ENCODE results near the gene NOVA1. TPM values are rescaled to one million over a fixed set of nuclear protein-coding genes. Genes with fewer than 3 reads are reported as not detected.

Gene NOVA1
- total RNA-seq, 1 experiment from 2014 or later, result not detected

DNA sequence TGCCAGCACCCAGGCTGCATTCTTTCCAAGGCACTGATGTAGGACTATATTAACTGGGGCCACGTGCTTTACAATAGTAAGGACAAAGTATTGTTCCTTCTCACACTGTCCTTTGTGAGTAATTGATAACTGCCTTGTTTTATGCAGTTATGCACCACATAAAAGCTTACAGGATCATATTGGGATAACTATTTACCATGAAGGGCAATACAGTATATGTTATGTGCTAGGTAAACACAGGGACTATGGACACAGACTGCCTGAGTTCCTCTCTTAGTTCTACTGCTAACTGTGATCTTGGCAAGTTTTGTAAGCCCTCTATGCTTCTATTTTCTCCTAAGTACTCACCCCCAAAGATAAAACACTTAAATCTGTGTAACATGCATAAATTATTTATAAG lies 183.7 kb downstream of the NOVA1 start:
- no peaks in the 10 kb centered on the region for H3K9me3 ChIP-seq
- DNase-seq, result no peak
- no peak overlapping the region for H3K4me3 ChIP-seq
- no peaks in the 10 kb centered on the region for H3K36me3 ChIP-seq
- H3K27me3 ChIP-seq, result no peaks in the 10 kb centered on the region

DNA sequence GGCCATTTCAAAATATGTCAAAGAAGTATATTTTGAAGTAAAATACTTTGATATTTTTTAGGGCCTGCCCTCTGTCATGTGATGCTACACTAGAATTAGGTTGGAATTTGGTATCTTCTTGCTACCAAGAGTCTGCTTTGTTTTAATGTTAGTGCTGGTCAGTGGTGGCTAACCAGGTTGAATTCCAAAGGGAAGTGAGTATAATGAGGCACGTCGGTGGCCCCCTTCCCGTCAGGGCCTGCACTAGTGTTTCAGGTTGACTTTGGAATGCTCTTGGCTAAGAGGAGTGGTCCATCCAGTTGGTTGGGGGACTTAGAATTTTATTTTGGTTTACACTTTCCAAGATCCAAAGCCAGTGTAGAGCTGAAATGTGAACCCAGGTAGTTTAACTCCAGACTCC lies 185.4 kb downstream of the NOVA1 start:
- Histone ChIP-seq H3K27me3 (no peaks in the 10 kb centered on the region), H3K4me3 (no peak overlapping the region), H3K9me3 (no peaks in the 10 kb centered on the region)

DNA sequence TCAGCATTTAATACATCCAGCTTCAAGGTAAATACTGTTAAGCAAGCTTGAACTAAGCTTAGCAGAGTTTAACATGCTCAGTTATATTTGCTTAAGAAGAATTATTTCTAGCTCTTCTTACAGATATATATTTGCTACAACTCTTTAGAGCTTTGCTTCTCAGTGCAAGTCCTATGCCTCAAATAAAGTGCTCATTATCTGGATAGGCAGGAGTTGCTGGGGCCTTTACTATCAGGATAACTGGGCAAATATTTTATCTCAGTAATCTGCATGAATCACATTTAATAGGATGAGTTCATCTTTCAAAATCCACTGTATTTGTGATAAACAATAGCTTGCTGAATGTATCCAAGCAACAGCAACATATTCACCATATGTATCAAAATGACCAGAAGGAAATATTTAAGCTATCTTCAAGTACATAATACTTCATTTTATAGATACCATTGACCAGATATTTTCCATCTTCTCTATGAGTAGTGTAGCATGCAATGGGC lies 187.6 kb downstream of the NOVA1 start:
- Histone ChIP-seq H3K4me3 (no peak overlapping the region), H3K27me3 (no peaks in the 10 kb centered on the region), H3K36me3 (no peaks in the 10 kb centered on the region), H3K9me3 (no peaks in the 10 kb centered on the region)
- no peak for DNase-seq

More for the DNA sequence above, 185.4 kb downstream of the NOVA1 start:
- no peaks in the 10 kb centered on the region for H3K36me3 ChIP-seq
- DNase-seq, result no peak

DNA sequence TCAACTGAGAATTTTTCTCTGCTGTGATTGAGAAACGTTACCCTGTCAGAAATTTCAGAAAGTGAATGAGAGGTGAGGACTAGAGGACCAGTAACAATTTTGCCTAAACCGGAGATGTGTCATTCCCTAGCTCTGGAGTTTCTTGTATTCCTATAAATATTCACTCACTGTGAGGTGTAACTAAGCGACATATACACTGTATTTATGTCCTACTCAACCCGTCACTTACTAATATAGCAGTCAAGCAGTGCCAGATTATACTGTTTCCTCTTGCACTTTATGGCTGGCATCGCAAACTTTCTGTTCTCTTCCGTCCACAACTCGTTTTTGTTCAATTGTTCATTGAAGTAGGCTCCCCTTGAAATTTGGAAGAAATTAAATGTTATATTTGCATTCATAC lies 192.9 kb downstream of the NOVA1 start:
- no peaks in the 10 kb centered on the region for H3K27me3 ChIP-seq
- no peak for DNase-seq
- H3K36me3 ChIP-seq, result no peaks in the 10 kb centered on the region
- no peak overlapping the region for H3K4me3 ChIP-seq
- H3K9me3 ChIP-seq, result no peaks in the 10 kb centered on the region

DNA sequence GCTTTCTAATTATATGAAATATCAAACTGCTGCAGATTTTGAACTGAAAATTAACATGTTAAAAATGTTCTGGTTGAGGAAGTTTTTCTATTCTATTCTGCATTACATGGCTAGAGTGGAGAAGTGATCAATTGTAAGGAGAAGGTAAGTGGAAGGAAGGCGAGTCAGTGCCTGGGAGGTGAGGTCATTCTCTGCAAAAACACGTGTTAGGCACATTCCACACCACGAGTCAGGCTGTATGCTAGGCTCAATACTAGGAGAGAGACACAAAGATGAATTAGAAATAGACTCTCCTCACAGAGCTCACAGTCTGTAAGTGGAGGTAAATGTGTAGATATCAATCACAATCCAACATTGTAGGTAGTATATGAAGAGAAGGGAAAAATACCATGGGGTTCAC lies 194.1 kb downstream of the NOVA1 start:
- H3K27me3 ChIP-seq, result no peaks in the 10 kb centered on the region
- H3K9me3 ChIP-seq, result no peaks in the 10 kb centered on the region
- no peak overlapping the region for H3K4me3 ChIP-seq
- no peak for DNase-seq
- no peaks in the 10 kb centered on the region for H3K36me3 ChIP-seq

DNA sequence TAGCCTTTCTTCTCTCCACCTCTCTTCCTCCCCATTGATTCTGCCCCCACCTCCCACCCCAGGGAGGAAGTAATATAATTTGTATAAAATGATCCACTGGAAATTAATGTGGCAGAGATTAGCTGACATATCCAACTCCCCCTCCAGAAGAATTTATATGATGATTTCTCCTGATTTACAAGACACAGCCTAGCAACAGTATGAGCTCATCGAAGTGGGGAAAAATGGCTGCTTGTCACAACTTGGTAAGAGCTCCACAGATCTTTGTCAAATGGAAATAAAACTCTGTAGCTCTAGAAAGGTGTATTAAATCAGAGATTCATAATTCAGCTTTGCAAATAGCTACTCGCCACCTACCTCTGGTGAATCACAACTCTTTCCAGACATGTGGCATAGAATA lies 195.7 kb downstream of the NOVA1 start:
- Histone ChIP-seq H3K27me3 (no peaks in the 10 kb centered on the region), H3K4me3 (no peak overlapping the region), H3K9me3 (no peaks in the 10 kb centered on the region), H3K36me3 (no peaks in the 10 kb centered on the region)
- DNase-seq, result no peak

DNA sequence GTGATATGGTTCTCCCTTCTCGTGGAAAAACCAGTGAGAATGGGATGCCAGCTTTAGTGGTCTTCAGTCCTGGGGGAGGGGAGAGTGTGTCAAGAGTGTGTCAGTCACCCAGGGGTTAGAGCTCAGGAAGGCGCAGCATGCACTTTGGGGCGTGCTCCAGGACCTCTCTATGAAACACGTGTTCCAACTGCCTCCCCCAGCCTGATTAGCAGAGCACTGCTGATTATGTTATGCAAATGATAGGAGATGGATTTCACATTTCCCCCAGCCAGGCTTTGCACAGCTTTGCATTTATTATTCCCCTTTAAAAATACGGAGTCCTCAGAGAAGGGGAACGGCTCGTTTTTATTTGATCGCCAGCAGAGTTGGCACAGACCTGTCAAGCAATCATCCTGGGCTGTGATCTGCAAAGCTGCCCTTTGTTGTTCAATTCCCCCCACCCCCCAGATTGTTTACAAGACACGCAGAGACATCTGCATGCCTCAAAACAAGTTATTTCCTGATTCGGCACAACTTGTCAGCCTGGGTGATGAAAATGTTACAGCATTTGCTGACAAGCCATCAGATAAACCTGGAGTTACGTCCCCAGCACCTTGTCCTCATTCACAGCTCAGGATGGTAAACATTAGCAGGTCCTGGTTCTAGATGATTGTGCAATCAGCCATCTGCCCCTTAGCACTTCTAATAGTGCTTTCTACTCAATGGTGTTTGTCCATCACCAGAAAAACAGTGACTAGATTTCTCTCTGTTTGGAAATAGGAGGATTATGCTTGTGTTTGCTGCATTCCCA lies 196.5 kb downstream of the NOVA1 start:
- DNase-seq, result no peak
- H3K36me3 ChIP-seq, result no peaks in the 10 kb centered on the region
- H3K27me3 ChIP-seq, result no peaks in the 10 kb centered on the region
- no peaks in the 10 kb centered on the region for H3K9me3 ChIP-seq
- no peak overlapping the region for H3K4me3 ChIP-seq

DNA sequence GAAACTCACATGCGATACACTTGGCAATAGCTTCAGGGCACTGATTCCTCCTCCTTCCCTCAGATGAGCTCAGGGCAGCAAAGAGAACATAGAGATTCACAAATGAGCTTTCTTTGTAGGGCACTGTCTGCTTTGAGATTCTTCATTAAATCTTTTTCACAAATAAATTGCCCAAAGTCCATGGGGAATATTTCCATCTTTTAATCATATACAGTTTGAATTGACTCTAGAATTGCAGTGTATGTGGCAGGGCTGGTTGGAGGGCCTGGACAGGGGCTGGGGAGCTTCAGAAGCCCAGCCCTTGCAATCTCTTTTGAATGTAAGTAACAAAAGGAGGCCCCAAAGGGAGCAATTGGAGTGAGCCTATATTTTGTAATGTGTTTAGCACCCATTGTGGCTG lies 197.5 kb downstream of the NOVA1 start:
- no peaks in the 10 kb centered on the region for H3K9me3 ChIP-seq

DNA sequence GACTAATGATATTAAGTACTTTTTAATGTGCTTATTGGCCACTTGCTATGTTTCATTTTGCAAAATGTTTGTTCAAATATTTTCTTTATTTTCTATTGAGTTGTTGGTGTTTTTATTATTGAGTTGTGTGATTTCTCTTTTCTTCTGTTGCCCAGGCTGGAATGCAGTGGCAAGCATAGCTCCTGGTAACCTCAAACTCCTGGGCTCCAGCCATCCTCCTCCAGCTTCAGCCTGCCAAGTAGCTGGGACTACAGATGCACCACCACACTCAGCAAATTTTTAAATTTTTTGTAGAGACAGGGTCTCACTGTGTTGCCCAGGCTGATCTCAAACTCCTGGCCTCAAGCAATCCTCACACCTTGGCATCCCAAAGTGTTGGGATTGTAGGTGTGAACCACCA lies 199.2 kb downstream of the NOVA1 start:
- Histone ChIP-seq H3K36me3 (no peaks in the 10 kb centered on the region), H3K4me3 (no peak overlapping the region), H3K27me3 (no peaks in the 10 kb centered on the region), H3K9me3 (no peaks in the 10 kb centered on the region)
- no peak for DNase-seq

More for the DNA sequence above, 197.5 kb downstream of the NOVA1 start:
- H3K27me3 ChIP-seq, result no peaks in the 10 kb centered on the region
- H3K4me3 ChIP-seq, result no peak overlapping the region
- H3K36me3 ChIP-seq, result no peaks in the 10 kb centered on the region
- no peak for DNase-seq
